ENCODE data around the gene DGKZ. TPM values are rescaled to one million over a fixed set of nuclear protein-coding genes. Genes with fewer than 3 reads are reported as not detected.

The DGKZ gene
- total RNA-seq, 1 donor from 2014 or later = 127 TPM

DNA sequence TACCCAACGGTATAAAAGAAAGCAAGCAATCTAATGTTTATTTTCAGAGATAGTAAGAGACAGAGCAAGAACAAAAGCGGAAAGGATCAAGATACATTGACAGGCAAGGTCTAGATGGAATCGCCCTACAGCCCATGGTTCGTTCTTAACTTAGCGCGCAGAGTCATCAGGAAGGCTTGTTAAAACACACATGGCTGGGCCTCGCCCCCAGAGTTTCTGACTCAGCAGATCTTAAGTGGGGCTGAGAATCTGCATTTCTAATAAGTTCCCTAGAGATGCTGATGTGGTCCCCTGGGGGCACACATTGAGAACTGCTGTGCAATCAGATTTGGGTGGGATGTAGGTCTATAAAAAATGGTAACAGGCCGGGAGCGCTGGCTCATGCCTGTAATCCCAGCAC lies 80.1 kb downstream of the DGKZ start:
- Mint-ChIP-seq H3K27ac (ENCODE audit: unreplicated experiment) (no peak overlapping the region), H3K4me3 (ENCODE audit: unreplicated experiment) (no peak overlapping the region), H3K9me3 (ENCODE audit: unreplicated experiment) (no peaks in the 10 kb centered on the region), H3K36me3 (ENCODE audit: low read depth, unreplicated experiment) (peaks cover 26% of the 10 kb centered on the region), H3K27me3 (ENCODE audit: unreplicated experiment) (peaks cover 3% of the 10 kb centered on the region), H3K4me1 (ENCODE audit: unreplicated experiment) (no peaks in the 10 kb centered on the region)
- TF ChIP-seq, protein P1, sequence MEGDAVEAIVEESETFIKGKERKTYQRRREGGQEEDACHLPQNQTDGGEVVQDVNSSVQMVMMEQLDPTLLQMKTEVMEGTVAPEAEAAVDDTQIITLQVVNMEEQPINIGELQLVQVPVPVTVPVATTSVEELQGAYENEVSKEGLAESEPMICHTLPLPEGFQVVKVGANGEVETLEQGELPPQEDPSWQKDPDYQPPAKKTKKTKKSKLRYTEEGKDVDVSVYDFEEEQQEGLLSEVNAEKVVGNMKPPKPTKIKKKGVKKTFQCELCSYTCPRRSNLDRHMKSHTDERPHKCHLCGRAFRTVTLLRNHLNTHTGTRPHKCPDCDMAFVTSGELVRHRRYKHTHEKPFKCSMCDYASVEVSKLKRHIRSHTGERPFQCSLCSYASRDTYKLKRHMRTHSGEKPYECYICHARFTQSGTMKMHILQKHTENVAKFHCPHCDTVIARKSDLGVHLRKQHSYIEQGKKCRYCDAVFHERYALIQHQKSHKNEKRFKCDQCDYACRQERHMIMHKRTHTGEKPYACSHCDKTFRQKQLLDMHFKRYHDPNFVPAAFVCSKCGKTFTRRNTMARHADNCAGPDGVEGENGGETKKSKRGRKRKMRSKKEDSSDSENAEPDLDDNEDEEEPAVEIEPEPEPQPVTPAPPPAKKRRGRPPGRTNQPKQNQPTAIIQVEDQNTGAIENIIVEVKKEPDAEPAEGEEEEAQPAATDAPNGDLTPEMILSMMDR (IDR thresholded peaks at IDR 0.05; ENCODE audit: unreplicated experiment) = no peak
- DNase-seq (ENCODE audit: low spot score) = no peak

DNA sequence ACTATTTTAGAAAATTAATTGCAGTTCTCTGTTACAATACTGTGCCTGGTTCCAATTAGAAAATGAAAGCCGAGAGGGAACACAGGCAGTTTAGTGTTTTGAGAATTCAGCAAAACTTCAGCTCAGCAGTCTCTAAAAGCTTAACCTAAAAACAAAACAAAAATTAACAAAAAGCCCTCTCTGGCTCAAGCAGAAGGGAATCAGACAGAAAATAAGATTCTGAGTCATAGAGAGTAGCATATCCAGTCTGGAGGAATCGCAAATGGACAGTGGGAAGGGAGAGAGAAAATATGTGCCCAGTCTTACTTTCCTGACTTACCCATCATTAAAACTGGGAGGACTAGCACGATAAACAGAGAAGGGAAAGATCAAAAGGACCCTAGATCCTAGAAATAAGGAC lies 82.5 kb downstream of the DGKZ start:
- peaks cover 3% of the 10 kb centered on the region for H3K27me3 Mint-ChIP-seq (ENCODE audit: unreplicated experiment)
- peaks cover 26% of the 10 kb centered on the region for H3K36me3 Mint-ChIP-seq (ENCODE audit: low read depth, unreplicated experiment)
- H3K4me1 Mint-ChIP-seq (ENCODE audit: unreplicated experiment) = no peaks in the 10 kb centered on the region
- TF ChIP-seq, protein P1 (IDR thresholded peaks at IDR 0.05; ENCODE audit: unreplicated experiment) = no peak
- no peak overlapping the region for H3K27ac Mint-ChIP-seq (ENCODE audit: unreplicated experiment)
- no peak for DNase-seq (ENCODE audit: low spot score)
- H3K9me3 Mint-ChIP-seq (ENCODE audit: unreplicated experiment) = no peaks in the 10 kb centered on the region
- no peak overlapping the region for H3K4me3 Mint-ChIP-seq (ENCODE audit: unreplicated experiment)

Small RNAs within 50 kb of the gene (microRNA-seq; reads per million reads assigned to microRNA genes)
- gene MIR4688 (ENCODE audit: unreplicated experiment) = 1.0 reads per million, percentile 13 among the genes with 10 or more reads in this experiment

Other genes with a start within 250 kb of the DGKZ start
- 52.8 TPM for gene PHF21A, start 226.0 kb upstream of the DGKZ start, total RNA-seq (ENCODE audit: unreplicated experiment)
- 21.6 TPM for gene CREB3L1, start 69.8 kb upstream of the DGKZ start, total RNA-seq (ENCODE audit: unreplicated experiment)
- gene MDK, start 34.2 kb downstream of the DGKZ start, total RNA-seq (ENCODE audit: unreplicated experiment) = 553 TPM
- gene CHRM4, start 44.3 kb downstream of the DGKZ start, total RNA-seq (ENCODE audit: unreplicated experiment) = not detected
- 36.9 TPM for gene AMBRA1, start 246.6 kb downstream of the DGKZ start, total RNA-seq (ENCODE audit: unreplicated experiment)

All from endothelial cell (in vitro differentiated cells).